T-helper 2 cell treated with Interferon-gamma antibody and Interleukin-4, amounts not matched to agents 100 ng/mL and 5 ng/mL, for 36 hours (primary cell): ENCODE data around the gene AP2B1. TPM values are rescaled to one million over a fixed set of nuclear protein-coding genes. Genes with fewer than 3 reads are reported as not detected.
"Not testable (repeated sequence)": the region's sequence is repeated elsewhere in the genome, so short reads cannot be mapped to it uniquely, and the experiment has no call there.

ENCODE experiments used
- intact Hi-C: fragments of 100-400 bp; cut with micrococcal nuclease; formaldehyde crosslinking; loops from one replicate; pipeline ENCODE4 v1.15.1; 2023
- total RNA-seq: library from RNA; stranded (reverse); gene quantifications from 2 replicates; pipeline ENCODE4 v1.2.3, GENCODE V29; 2022

AP2B1 gene
- total RNA-seq, 1 donor from 2014 or later: 213 TPM

DNA sequence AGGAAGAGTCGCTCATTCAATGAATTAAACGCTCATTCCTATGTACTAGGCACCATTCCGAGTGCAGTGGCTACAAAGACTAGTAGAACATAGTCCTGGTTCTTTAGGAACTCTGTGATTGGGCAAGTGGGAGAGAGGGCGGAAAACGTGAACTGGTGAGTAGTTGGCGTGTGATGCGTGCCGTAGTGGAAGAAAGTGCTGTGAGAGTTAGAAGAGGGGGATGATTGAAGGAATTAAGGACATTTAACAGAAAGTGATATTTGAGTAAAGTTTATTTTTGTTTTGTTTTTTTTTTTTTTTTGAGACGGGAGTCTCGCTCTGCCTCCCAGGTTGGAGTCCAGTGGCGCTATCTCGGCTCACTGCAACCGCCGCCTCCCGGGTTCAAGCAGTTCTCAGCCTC is 18.6 kb upstream of the AP2B1 start:
- intact Hi-C loops: loop anchor here (1.0 to 10.0 kb wide), 3 partner anchors 10 to 236 kb away; partner anchors contain the start of genes AP2B1, PEX12 and TAF15

DNA sequence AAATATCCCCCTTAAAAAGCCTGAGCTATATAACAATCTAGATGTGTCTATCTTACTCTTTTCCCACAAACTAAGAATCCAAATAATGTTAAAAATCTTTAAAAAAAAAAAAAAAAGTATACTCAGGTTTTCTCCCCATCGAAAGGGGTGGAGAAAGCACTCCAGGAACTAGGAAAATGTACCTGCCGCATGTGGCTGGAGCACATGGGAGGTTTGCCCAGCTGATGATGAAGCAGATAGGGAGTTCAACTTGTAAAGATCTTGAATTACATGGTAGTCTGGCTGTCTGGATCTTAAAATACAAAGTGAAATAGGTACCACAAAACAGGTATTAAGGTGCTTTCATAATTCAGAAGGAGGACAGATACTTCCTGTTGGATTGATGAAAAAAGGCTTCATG is 17.7 kb upstream of the AP2B1 start:
- intact Hi-C loops: loop anchor here (10.0 kb wide), 1 partner anchor 235 kb away; the partner anchor contains the start of gene TAF15

DNA sequence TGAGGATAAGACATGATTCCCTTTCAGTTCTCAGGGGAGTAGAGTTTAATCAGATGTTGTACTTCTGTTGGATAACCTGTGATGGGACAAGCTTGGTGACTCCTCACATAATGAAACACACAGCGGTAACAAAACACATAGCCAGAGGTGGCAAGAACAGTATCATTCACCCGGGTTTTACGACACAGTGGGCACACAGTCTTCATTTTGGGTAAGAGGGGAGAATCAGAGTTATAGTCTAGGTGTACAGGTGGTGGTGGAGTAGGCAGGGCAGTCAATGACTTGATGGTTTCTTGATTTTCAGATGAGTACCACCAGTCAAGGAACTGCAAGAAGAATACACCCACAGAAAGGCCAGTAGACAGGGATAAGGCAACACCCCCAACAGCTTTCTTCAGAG is 11.4 kb upstream of the AP2B1 start:
- intact Hi-C loops: no loop called here

DNA sequence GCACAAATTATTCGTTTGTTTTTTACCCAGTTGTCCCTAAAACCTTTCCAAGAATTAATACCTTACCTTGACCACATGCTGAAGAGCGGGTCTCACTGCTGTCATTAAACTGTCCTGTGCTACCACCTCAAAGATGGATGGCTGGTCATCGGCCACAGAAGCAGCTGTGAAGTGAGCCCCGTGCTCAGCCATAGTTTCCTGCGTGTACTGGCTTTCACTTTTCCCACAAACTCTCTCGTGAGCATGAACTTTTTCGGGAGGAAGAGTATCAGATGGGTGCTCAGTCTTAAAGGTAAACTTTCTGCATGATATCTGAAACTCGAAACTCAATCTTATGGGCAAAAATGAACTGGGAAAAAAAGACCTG is 9.3 kb upstream of the AP2B1 start:
- intact Hi-C loops: loop anchor here (1.0 to 2.0 kb wide), 4 partner anchors 9 to 335 kb away; partner anchors contain the start of genes AP2B1 and SLFN5

DNA sequence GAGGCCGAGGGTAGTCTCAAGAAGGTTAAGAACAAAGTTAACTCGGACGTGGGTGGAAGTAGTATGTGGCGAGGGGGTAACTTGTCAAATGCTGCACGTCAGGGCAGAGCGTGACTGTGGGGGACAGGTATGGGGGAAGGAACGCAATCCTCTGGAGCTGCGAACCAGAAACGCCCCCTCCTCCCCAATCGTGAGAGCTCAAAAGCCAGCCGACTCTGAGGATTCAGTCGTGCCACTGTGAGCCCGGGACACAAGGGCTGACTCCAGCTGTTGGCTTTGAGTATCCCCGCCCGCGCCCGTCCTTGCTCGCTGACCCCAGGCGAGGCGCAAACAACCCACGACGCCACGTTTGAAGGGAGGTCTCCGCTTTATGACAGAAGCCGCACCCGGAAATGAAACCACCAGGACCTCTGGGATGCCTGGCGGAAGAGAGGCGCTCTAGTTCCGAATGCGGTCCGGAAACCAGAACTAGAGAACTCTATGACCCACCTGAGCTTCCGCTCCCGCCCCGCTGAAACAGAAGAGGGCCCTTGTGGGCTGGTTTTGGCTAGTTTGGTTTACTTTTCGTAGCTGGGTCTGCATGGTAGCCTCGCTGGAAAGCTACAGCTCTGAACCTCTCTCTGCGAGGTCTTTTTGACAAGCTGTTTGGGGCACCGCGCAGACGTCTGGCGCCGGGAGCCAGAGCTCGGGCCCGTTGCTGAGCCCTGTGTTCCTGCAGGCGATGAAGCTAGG is 8.8 kb upstream of the AP2B1 start, which contains the start of gene PEX12:
Gene PEX12 (minus strand): TSS at position 375 of the 732 bp plus-strand sequence. CDS start 550 bp downstream, outside the sequence.
- intact Hi-C loops: loop anchor here (1.0 to 2.0 kb wide), 4 partner anchors 9 to 336 kb away; partner anchors contain the start of genes AP2B1 and SLFN5

DNA sequence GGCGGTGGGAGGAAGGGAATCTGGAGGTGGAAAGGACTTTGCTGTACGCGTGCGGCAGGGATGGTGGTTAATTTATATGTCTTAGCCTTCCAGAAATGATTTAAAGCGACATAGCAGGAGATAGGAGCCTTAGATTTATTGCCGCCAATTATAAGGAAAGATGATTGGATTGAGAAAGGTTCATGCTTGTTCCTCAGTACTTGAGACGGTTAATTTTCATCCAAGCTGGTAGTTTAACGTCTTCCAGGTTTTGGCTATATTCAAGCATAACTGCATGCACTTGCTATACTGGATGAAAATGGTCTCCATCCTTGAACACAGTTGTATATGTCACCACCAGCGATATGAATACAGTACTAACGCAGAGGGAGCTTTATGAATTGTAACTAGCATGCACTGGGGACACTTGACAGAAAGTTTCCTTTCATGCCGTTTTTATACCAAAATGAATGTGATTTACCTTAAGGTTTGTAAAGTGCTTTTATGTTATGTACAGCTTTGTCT is 8.1 kb upstream of the AP2B1 start:
- intact Hi-C loops: loop anchor here (1.0 to 2.0 kb wide), 4 partner anchors 8 to 336 kb away; partner anchors contain the start of genes AP2B1 and SLFN5

DNA sequence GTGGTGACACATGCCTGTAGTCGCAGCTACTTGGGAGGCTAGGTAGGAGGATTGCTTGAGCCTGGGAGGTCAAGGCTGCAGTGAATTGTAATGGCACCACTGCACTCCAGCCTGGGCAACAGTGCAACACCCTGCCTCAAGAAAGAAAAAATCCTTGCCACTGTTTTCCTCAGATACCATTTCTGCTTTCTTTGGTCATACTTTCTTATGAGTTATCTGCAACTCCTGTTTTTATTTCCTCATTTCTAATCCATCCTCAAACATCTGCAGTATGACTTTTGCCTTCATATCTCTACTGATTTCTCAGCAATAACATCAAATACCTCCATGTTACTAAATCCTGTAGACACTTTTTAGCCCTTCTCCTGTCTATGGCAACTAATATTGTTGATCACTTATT is 3.1 kb upstream of the AP2B1 start:
- intact Hi-C loops: no loop called here

DNA sequence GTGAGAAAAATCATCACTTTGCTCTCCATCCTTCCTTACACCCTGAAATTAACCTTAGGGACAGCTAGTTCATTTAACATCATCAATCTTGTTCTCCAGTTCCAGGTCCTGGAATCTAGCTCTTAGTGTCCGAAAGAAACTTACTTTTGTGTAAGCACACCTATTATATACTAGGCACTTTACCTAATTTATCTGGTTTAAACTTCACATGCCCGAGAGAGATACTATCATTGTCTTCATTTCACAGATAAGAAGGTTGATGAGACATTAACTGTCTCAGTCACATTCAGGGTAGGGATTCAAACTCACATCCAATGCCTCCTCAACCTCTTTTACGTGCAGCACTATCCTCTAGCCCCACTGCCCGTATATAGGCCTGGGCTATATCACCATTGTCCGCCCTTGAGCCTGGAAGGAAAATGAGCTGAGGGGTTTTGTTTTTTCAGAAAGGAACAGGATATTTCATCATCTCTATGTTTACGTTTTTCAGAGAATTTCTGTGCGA is 501 bp upstream of the AP2B1 start:
- intact Hi-C loops: loop anchor here (1.0 to 5.0 kb wide), 5 partner anchors 8 to 626 kb away; partner anchors contain the start of genes CCT6B, NLE1, PEX12 and ZNF830

DNA sequence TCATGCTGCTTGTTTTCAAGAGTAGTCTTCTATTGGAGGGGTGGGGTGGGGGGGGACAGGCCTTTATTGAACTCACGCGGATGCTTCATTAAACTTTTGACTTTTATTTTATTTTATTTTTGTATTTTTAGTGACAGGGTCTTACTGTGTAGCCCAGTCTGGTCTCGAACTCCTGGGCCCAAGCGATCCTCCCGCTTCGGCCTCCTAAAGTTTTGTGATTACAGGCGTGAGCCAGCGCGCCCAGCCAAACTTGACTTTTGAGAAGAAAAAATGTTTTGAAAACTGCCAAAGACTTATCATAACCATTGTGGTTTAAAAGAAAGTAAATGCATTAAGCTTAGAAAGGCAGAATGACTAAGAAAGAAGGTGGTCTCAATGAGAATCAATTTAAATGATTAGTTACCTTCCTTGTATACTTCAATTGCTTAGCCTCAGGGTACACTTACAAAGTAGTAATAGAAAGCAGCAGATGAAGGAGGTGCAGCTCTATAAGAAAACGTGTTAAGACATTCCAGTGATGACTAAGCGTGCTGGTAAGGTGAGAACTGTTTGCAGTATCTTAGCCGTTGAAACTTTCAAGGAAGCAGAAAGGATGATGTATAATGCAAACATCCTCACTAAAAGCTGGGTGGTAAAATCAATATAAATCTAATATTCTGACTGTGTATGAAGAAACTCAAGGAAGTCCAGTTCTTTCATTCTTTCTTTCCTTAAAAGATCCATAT is 1.2 kb downstream of the AP2B1 start:
- intact Hi-C loops: loop anchor here (1.0 to 5.0 kb wide), 2 partner anchors 346 to 446 kb away; partner anchors contain the start of gene NLE1

DNA sequence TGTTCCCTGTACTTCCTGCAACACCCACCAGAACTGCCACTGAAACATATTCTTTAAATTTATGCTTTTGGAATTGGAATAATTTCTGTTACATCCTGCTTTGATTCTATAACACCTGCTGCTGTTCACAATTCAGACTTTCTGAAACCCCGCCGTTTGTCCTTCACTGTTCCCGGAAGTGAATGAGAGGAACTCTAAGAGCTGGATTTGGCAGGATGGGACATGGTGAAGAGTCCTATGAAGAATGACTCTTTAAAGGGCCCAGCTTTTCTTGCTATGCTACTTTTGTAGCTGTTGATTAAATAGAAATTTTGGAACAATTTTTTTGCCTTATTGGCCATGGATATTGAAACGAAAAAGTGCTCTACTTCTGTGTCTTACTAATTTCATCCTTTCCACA is 8.9 kb downstream of the AP2B1 start:
- intact Hi-C loops: no loop called here

DNA sequence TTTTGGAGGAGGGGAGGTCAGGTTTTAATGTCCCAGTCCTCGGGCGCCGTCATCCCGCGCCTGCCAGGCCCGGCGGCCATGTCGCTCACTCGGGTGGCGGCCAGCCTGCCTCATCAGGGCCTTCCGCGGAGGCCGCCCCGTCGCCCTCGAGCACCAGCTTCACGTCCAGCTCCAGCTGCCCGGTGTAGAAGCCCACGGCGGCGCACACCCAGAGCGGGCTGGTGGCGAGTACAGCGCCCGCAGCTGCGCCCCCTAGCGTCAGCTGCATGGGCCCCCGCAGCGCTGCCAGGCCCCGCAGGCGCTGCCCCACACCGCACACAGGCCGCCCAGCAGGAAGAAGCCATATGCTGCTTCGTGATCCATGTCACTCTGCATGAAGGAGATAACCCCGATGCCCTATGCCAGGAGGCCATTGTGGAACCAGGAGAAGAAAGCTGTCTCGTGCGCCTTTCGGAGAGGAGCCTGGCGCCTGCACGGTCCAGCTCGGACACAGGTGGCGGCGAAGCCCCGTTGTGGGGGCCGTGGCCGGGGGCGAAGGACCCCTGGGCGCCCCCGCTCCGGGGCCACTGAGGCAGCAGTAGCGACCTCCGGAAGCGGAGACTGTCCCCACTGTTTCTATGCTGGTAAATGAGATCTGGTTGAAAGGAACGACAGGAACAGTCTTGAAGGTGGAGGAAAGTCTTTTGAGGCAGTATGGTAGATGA is 9.6 kb downstream of the AP2B1 start:
- intact Hi-C loops: no loop called here

DNA sequence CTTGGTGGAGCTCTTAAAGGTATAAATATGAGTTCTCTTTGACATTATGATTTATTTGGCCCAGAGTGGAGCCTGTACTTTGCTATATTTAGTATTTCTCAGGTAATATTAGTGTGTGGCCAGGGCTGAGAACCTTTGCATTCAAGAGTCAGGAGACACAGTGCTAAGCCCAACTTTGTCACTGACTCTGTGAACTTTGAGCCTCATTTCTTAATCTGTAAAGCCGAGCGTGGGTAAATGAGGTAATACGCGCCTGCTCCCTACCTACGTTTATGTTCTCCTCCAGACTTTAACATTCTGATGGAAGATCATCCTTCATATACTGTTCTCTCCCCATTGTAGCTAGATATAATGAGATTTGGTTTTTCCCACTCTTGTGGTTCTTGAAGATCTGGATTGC is 10.5 kb downstream of the AP2B1 start:
- intact Hi-C loops: no loop called here

DNA sequence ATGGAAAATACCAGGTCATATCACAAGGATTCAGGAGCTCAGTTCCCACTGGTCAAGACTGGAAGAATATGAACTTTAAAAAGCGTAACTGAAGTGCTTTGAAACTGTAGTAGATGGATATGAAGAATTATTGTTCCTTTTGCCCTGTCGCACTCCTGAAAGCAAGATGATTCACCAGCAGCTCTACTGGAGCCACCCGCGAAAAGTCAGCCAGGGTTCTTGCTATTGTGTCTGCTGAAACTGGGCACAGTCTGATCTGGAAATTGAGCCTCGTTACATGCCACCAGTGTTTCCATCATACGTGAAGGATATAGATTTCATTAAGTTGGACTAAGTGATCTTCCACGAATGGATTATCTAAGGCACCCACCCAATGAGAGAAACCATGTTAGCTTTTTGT is 16.6 kb downstream of the AP2B1 start:
- intact Hi-C loops: no loop called here

DNA sequence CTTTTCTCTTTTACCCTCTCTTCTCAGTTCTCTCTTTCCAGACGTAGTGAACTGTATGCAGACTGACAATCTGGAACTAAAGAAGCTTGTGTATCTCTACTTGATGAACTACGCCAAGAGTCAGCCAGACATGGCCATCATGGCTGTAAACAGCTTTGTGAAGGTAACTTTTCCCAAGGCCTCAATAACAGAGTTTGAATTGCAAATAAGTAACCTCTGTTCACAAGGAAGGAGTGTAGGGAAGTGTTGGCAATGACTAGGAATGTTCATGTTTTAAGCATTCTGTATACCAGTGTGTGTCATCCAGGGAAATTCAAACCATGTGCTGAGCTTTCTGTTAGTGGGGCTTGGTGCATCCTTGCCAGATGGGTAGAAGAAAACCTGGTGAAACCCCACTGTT is 18.6 kb downstream of the AP2B1 start:
- intact Hi-C loops: no loop called here

DNA sequence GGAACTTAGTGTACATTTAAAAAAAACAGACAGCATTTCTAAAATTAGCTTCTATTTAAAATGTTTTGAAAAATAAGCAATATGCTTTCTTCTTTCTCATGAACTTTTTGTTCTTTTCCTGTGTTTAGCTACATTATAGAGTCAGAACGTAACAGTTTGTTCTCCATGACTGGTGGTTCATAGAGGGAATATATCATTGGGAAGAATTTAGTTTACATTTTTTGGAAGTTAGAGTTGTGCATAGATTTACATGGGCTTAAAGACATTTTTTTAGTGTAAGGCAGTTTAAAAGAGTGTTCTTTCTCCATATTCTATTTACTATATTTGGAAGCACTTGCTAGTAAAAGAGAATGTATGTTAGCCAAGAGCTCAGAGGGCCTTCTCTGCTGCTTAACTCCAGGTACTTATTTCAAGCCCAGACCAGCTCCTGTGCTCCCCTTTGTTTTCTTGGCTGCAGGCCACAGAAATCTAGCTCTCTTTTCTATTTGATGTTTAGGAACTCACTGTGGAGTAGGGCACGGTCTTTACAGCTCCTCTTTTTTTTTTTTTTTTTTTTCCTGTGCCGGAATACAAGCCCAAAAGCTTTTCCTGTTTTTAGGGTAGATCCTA is 20.2 kb downstream of the AP2B1 start:
- intact Hi-C loops: no loop called here

DNA sequence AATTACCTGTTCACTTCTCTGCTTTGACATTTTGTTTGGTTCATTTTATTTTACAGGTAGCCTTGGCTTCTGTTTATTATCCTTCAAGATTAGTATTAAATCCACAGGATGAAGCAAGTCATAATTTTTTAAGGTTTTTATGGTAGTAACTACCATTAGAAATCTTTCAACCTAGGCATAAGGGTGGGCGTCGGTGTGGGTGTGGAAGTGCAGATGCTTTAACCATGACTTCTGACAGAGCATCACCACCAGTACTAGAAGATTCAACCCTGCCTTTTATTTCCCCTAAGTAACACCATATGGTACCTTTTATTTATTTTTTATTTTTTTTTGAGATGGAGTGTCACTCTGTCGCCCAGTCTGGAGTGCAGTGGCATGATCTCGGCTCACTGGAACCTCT is 22.7 kb downstream of the AP2B1 start:
- intact Hi-C loops: no loop called here

DNA sequence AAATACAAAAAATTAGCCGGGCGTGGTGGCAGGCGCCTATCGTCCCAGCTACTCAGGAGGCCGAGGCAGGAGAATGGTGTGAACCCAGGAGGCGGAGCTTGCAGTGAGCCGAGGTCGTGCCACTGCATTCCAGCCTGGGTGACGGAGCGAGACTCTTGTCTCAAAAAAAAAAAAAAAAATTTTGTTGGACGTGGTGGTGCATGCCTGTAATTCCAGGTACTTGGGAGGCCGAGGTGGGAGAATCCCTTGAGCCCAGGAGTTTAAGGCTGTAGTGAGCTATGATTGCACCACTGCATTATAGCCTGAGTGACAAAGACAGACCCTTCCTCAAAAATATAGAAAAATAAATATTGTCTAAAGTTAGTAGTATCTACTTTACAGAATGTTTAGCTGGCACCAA is 23.6 kb downstream of the AP2B1 start:
- intact Hi-C loops: not testable (repeated sequence)

DNA sequence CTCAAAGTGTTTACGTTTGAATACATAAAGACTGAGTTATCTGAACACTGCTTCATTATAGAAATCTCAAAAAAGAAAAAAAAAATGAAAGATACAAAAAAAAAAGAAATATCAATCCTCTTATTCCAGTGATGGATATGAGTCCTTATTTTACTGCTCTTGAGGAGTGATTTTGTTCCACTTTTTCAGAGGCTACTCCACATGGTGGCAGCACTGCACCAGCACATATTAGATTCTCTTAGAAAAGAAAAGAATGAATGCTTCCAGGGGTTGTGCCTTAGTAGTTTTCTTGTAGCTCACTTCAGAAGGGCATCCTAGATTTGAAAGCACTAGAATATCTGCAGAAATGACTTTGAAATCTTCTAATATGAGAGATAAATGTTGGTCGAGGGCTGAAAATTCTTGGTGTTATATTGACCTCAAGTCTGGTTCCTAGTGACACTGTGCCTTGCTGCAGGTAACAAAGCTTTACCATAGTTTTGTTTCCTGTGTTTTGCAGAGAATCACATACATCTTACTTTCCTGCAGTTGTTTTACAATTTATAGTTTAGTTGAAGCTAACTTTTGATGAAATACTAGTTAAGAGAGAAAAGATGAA is 25.9 kb downstream of the AP2B1 start:
- intact Hi-C loops: loop anchor here (1.0 kb wide), 1 partner anchor 134 kb away; no protein-coding TSS in a partner anchor

DNA sequence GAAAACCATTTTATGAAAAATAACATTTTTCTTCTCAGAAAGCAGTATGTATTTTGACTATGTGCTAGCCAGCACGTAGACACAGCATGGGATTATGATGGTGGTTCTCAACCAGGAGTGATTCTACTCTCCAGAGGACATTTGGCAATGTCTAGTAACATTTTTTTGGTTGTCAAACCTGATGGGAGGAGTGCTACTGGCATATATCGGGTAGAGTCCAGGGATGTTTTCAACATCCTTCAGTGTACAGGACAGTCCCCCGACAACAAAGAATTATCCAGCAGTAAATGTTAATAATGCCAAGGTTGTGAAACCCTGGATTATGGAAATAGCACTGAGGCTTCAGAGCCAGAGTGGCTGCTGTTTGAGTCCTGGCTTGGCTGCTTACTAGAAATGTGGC is 27.7 kb downstream of the AP2B1 start:
- intact Hi-C loops: no loop called here

DNA sequence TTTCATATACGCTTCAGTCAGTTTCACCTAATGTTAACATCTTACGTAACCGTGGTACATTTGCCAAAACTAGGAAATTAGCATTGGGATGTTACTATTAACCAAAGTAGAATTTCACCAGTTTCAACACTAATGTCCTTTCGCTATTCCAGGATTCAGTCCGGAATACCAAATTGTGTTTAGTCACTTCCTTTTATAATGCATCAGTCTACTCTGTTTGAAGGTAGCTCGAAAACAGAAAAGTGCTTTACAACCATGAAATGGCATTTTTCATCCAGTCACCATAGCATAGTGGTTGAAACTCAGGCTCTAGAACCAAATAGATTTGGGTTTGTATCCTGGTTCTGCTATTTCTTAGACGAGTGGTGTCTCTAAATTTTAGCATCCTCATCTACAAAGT is 29.4 kb downstream of the AP2B1 start:
- intact Hi-C loops: no loop called here
